CD4-positive, alpha-beta T cell treated with Interleukin-1 beta for 1 hour (primary cell): ENCODE data around the gene SLC7A14.

Experiments used
- DNase-seq, 2 donors: peaks; one replicate each; pipeline ENCODE4 v3.0.0-alpha.2; 2020 to 2022

SLC7A14 gene

GRCh38 chr3:170585937-170586310, at the start of gene SLC7A14:
TSS of gene SLC7A14 (minus strand) at chr3:170586075. CDS start at chr3:170526936, 59,139 bp downstream.
- DNase-seq: no peak

- DNase-seq: no peak
Observed at GRCh38 chr3:170635385-170635735, 49.5 kb upstream of the SLC7A14 start.

DNA sequence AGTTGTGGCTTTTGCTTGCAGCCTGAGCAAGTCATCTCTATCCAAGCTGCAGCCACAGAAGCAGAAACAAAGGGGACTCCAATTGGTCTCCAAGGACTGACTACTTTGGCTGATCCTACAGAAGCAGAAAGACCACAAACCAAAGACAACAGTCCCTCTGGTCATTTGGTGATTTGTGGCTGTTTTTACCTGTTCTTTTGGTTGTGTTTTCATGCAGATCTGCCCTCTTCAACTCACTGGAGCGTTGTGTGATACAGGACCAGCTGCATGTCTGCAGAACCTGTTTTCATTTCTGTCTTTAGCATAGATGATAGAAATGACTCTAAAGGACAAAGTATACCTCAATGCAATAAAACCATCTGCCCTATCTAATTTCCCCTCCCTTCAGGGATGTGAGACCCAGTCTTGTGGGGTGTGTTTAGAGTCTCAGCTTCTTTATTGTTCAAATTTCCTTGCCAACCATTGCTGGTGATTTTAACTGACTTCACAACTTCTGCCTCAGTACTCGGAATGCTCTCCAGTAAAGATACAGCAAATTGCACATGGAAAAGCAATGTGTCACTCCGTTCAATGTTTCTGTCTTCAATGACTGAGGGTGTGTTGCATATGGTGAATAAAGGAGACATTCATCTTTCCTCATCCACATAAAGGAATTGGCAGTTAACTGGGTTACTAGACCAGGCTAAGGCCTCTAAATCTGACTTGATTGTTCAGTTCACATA, 48.9 kb upstream of the SLC7A14 start:
- DNase-seq: no peak

GRCh38 chr3:170633573-170633972, 47.7 kb upstream of the SLC7A14 start:
- DNase-seq: no peak

DNA sequence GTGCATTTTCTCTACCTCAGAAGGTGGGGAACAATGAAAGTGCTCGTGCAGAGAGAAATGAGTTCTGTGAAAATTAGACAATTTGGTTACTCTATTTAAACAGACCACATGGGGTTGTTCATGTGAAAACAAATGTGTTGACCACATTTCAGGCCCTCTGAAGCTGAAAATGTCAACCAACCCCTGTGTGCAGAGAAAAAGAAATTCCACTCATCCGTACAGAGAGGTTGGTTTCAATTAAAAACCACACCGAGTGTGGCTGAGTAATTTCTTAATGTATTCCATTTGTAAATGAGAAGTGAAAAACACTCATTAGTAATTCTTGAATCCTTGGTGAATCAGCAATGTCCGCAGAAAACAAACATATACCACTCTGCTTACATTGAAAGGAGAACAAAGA, 46.9 kb upstream of the SLC7A14 start:
- no peak for DNase-seq

DNA sequence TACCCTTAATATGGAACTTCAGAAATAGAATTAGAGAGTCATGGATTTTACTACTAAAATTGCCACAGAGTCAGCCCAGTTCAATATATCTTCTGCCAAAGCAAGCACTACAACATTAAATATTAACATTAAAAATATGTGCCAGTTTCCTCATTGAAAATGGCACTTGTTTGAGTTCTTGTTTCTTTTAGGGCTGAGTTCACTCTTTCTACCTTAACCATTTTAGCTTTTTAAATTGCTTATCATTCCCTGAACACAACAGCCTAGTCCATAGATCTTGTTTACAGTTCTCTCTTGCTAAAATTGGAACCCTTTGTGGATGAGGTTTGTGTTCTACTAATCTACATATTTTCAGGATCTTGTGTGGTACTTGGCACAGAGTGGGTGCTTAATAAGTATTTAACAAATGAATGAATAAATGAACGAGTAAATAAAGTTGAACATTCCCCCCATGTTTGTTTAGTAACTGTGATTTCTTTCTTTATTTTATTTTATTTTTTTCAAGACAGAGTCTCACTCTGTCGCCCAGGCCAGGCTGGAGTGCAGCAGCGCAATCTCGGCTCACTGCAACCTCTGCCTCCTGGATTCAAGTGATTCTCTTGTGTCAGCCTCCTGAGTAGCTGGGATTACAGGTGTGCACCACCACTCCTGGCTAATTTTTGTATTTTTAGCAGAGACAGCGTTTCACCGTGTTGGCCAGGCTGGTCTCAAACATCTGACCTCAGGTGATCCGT, 46.0 kb upstream of the SLC7A14 start:
- DNase-seq: no peak

DNA sequence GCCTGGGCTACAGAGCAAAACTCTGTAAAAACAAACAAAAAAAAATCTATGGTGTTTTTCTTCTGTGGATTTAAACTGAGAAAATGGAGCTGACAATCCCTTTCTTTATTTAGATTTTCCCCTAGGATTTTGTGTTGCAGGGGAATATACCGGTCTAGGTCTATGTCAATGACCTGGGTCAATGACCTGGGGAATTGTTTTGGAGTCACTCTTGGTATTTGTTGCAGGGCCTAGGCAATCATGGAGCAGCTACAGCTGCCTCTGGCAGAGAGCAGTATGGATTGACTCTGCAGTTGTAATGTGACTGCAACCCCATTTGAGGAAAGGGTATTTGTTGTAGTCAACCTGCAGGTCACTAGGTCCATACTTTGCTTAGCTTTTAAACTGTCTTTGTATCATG, 37.6 kb upstream of the SLC7A14 start:
- no peak for DNase-seq

DNA sequence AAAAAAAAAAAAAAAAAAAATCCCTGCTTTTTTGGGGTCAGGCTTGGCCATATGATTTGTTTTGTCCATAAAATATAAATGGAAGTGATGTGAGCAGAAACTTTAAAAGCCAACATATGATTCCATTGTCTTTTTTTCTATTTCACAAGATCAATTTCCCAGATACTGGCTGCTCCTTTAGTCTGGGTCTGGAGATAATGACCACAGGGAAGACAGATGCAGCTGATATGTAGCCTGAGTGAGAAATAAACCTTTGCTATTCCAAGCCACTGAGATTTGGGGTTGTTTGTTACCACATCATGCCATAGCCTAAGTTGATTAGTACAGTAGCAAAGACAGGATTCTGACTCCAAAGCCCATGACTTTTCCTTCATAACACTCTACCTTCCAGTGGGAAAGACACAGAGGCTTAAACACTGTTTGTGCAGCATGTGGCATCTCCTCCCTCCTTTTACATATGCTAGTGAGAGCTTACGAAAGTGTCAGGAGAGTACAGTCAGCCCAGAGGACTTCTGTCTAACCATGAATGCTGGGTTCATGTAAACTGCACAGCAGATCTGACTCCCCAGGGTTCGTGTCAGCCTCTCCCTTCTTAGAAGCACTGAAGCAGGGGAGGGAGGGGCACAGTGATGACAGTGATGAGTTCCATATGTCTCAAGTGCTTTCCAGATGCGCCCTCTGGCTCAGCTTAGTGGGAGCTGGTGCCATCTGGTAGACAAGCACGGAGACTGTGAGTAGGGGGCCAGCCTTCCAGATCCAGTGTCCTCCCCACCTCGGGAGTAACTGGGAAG, 36.7 kb upstream of the SLC7A14 start:
- no peak for DNase-seq

DNA sequence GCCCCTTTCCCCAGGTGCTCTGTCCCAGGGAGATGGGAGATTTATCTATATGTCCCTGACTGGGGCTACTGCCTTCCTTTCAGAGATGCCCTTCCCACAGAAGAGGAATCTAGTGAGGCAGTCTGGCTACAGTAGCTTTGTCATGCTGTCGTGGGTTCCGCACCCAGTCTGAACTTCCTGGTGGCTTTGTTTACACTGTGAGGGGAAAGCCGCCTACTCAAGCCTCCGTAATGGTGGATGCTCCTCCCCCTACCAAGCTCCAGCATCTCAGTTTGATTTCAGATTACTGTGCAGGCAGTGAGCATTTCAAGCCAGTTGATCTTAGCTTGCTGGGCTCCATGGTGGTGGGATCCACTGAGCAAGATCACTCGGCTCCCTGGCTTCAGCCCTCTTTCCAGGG, 35.4 kb upstream of the SLC7A14 start:
- no peak for DNase-seq

DNA sequence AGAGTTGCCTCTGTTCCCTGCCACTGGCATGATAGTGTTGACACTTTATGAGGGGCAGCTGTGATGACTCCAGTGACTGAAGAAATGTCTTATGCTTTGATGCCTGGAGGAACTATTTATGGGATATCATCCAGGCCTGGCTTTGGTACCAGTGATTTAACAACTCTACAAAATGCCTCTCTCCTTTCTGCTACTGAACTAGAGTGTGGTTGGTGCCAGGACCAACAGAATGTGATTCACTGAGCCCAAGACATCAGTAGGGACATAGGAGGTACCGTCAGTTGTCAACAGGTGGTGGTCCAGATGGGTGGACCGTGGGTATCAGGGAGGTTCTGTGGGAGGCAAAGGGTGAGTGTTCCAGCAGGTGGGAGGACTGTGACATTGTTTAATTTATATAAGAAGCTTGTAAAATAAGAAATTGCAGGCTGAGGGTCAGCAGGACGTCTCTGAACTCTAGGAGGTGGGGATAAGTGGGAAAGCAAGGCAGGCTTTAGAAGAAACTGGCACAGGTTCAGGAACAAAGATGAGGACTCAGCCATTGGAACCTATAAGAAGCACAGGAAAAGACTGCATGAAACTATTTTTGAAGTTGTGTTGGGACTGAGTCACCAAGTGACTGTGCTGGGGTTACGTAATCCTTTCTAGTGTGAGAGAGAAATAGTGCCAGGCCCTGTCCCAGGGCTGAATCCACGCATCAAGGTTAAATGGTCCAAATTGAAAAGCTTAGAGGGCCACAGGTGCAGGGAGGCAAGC, 28.5 kb upstream of the SLC7A14 start:
- no peak for DNase-seq

GRCh38 chr3:170611751-170612150, 25.9 kb upstream of the SLC7A14 start:
- no peak for DNase-seq

- DNase-seq: no peak
Observed at GRCh38 chr3:170610321-170610884, 24.5 kb upstream of the SLC7A14 start.

GRCh38 chr3:170608475-170608874, 22.6 kb upstream of the SLC7A14 start:
- DNase-seq: no peak

GRCh38 chr3:170606675-170607074, 20.8 kb upstream of the SLC7A14 start:
- no peak for DNase-seq

DNA sequence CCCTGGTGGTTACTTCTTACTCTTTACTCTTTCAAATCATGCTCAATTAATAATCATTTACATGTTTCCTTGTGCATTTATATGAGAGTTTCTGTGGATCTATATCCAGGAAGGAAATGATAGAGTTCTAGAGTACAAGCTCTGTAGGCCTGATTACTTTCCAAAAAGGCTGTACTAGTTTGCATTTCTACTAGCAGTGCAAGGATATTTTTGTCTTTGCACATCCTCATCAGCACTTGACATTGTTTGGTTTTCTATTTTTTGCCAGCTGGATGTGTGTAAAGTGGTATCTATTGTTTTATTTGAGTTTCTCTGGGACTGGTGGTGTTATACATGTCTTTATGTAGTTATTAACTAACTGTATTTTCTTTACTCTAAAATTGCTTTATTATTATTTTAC, 19.6 kb upstream of the SLC7A14 start:
- DNase-seq: no peak

DNA sequence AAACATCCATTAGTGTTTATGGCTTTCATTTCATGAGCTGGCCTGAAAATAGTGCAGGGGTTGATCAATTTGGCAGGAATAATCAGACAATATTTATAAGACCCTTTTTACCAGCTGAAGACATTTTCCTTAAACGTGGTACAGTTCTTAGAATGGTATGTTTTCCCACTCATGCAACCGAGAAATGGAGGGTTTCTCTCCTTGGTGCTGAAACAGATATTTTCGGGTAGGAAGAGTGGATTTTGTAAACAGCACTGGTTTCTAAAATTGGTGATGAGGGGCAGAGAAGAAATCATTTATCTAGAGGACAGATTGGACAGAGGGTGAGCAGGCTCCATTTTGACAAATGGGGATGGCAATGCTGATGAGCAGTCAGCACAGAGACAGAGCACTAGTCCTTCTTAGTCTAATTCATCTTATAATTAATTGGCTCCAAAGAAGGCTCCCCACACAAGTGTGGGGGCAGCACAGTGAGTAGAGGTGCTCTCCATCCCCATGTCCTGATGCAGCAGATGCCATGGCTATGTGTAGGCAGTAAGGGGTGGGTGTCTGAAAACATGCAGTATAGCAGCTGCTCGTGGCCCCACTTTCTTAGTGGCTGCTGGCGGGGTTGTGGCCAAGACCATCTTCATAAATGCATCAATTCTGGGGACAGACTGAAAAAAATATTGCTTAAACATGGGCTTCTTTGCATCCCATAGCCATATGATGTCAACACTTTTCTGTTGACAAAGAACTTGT, 18.1 kb upstream of the SLC7A14 start:
- DNase-seq: no peak

DNA sequence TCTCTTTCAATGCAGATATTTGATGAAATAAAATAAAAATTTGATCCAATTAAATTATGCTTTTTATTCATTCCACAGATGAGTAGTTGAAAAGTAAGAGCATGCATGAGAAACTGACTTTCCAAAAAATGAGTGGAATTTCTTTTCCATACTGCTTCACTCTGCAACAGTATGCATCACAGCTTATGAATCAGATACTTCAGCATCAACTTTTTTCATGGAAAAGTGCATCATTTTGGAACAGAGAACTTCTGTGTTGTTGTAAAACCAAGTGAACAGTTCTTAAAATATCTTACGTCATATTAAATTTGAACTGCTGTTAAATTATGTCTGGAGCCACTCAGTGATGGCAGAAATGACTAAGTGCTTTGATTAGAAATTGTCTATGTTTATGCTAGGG, 16.7 kb upstream of the SLC7A14 start:
- no peak for DNase-seq

DNA sequence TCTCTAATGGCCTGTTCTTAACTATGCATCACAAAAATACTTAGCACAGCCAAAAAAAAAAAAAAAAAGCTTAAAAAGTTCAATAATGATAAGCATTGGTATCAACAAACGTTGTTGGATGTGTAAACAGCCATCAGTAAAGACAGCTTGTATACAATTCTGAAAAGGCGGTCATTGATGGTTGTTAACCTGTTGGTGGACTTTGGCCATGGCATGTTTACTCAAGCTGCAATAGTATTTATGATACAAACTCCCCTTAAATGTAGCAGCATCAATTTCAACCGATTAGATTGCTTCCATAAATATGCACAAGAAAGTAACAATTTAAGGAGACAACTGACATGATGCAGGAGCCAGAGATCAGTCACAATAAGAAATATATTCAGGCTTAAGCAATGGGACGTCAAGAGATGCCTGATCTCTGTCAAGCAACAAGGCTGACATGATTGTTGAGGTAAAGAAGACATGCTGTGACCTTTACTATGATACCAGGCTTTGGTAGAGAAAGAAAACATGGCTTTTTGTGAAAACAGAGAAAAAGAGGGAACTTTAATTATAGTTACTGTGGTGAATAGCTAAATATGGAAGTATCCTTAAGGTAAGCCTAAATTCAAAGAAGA, 14.2 kb upstream of the SLC7A14 start:
- DNase-seq: no peak

DNA sequence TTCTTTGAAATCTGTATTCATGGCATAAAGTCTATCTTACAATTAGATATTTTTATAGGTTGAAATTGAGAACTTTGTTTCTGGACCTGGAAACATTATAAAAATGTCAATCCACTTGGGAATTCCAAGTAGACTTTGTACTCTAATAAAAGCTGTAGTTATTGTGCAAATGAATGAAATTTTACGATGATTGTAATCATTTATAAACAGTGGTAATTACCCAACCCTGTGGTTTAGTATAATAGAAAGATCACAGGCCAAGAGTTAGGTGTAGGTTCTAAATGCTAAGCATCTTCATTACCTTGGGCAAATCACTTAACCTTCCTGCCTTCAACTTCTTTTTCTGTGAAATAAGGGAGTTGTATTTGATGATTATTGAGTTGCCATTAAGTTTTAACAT, 13.2 kb upstream of the SLC7A14 start:
- DNase-seq: no peak

DNA sequence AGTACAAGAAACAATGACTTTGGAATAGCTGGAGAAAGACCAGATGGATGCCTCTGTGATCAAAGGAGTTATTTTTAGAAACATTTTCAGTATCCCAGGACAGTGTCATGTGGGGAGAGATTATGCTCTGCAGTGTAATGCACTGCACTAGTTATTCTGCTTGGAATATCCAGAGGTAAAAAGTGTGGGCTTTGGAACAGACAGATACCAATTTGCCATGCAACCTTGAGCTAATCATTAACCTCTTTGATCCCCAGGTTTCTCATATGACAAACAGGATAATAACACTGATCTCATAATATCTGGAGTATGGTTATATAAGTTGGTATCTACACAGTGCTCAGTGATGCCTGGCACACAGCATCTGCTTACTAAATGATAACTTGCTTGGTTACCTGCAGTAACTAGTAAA, 12.2 kb upstream of the SLC7A14 start:
- DNase-seq: no peak

DNA sequence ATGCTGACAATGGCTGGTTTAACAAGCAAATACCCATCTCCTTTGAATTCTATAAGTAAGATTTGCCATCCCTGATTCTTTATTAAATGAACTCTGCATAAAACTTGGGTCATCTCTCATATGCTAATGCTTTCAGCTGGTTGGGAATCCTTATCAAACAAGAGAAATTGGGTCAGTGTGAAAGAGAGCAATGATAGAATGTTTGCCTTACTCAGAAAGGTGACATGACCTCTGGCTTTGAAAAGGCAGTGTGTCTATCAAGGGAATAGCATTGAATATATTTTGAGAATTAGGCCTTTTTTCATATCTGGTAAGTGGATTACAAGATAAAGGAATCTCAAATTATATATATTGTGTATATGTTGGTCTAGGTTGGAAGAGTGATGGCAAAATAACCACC, 8.7 kb upstream of the SLC7A14 start:
- no peak for DNase-seq

- DNase-seq: no peak
Observed at GRCh38 chr3:170593634-170594033, 7.8 kb upstream of the SLC7A14 start.
